Muscle layer of colon (tissue), 2 donors: ENCODE data around the gene RPAP3.

Source experiments
- H3K27ac ChIP-seq: one replicate; pipeline ENCODE4 v1.7.0; 2013; ENCODE audit warnings: low read depth, mild to moderate bottlenecking, low read length, moderate library complexity
- H3K27me3 ChIP-seq, 2 donors: one replicate each; pipeline ENCODE4 v1.7.0; 2013; ENCODE audit warnings: low read length in 2 of 2, mild to moderate bottlenecking in 2 of 2; ENCODE audit not compliant: insufficient read depth in 2 of 2, control insufficient read depth in 1 of 2
- H3K36me3 ChIP-seq: one replicate; pipeline ENCODE4 v1.7.0; 2013; ENCODE audit warnings: mild to moderate bottlenecking, low read length; ENCODE audit not compliant: insufficient read depth
- H3K4me1 ChIP-seq: one replicate; pipeline ENCODE4 v1.7.0; 2013; ENCODE audit warnings: mild to moderate bottlenecking, low read length; ENCODE audit not compliant: insufficient read depth
- H3K4me3 ChIP-seq, 2 donors: one replicate each; pipeline ENCODE4 v1.7.0; 2013; ENCODE audit warnings: low read length in 2 of 2, low read depth in 1 of 2, mild to moderate bottlenecking in 1 of 2, moderate library complexity in 1 of 2
- H3K9ac ChIP-seq: one replicate; pipeline ENCODE4 v1.7.0; 2013; ENCODE audit warnings: low read length
- H3K9me3 ChIP-seq: one replicate; pipeline ENCODE4 v1.7.0; 2013; ENCODE audit warnings: mild to moderate bottlenecking, low read length
- donor health status: abdominal sarcoma.
- donor health status: Adenocarcinoma of cecum.

Gene RPAP3

DNA sequence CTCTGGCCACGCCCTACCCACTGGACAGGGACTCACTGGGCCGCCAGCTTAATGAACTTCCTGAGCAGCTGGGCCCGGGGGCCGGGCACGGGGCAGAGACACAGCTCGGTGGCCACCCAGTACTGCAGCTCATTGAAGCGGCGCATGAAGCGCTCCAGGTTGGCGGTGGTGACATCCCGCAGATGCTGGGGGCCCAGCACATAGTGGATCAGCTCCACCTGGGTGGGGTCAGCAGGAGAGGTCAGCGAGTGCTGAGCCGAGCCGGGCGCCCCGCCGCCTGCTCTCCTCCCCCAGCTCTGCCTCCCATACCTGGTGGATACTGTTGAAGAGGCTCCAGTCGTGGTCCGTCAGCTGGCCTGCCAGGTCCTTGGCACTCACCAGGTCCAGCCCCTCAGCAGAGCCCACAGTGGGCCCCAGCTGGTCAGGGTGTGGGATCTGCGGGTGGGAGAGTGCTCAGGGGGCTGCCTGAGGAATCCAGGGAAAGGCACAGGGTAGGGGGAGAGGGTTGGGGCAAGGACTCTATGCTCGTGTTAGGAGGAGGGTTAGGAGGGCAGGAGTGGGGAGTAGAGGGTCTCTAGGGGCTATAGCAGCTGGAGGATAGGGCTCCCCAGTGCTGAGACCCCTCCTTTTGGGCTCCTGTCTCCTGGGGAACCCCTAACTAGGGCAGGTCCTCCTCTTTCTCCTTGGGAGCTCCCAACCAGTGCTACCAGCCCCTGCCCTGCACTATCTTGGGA lies 34.9 kb upstream of the RPAP3 start:
- Histone ChIP-seq H3K9me3 (no peaks in the 10 kb centered on the region), H3K9ac (no peak overlapping the region), H3K27ac (no peak overlapping the region), H3K27me3 (no peaks in the 10 kb centered on the region), H3K4me1 (peaks cover 23% of the 10 kb centered on the region), H3K36me3 (no peaks in the 10 kb centered on the region), H3K4me3 (no peak overlapping the region)

DNA sequence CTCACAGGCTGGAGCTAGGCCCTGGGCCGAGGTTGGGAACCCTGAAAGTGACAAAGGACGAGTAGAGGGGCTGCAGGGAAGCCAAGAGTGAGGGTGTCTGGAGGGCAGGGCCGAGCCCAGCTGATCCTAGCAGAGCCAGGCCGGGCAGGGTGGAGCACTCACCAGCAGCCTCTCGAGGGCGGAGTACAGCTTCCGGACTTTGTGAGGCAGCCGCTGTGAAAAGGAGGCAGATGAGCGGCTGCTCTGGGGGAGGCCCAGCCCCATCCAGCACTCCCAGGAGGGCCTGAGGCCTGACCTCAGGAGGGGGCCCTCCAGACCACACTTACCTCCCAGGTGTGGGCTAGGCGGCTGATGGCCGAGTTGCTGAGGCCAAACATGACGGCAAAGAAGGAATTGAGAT lies 34.1 kb upstream of the RPAP3 start:
- Histone ChIP-seq H3K4me3 (no peak overlapping the region), H3K27ac (no peak overlapping the region), H3K9ac (no peak overlapping the region), H3K27me3 (no peaks in the 10 kb centered on the region), H3K4me1 (peaks cover 31% of the 10 kb centered on the region), H3K9me3 (no peaks in the 10 kb centered on the region), H3K36me3 (no peaks in the 10 kb centered on the region)

DNA sequence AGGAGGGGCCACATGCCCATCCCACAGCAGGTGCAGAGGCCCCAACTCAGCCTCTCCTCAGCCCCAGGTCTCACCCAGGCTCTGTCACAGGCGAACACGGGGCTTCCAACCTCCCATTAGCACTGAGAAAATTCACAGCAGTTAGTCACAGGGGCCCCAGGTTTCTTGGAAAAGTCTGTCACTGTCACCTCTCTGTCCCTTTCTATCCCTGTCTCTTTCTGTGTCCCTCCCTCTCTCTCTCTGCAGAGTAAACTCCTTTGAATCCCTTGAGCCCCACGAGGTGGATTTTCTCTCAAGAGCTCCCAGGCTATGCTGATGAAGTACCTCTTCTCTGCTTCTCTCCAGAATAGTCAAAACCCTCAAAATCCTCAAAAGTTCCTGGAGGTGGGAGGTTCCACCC lies 33.5 kb upstream of the RPAP3 start:
- Histone ChIP-seq H3K4me1 (peaks cover 38% of the 10 kb centered on the region), H3K27me3 (no peaks in the 10 kb centered on the region), H3K9ac (no peak overlapping the region), H3K36me3 (no peaks in the 10 kb centered on the region), H3K4me3 (no peak overlapping the region), H3K27ac (no peak overlapping the region), H3K9me3 (no peaks in the 10 kb centered on the region)

DNA sequence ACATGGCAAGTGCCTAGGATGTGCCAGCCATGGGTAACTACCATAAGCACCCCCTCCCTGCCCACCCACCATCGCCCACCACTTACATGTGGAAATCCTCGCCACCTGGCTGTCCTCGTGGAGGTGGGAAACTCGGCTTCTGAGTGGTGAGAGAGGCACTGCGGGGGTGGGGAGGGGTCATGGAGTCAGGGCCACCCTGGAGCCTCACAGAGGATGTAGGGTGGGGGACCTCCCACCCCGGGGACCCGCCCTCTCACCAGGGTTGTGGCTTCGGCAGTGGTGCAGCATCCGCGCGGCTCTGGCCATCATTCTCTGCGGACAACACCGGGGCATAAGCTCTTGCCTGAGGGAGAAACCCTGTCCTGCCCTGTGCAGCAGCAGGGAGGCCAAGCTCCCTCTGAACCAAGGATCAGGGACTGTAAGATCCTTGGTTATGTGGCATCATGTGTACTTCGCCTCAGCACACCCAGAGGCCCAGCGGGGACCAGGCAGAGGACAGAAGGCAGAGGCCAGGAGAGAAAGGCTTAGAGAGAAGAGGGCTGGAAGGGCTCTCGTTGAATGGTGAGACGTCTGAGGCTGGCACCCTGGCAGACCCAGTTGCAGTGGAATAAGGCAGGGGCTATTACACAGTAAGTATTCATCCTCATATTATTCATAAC lies 32.2 kb upstream of the RPAP3 start:
- H3K9ac ChIP-seq = no peak overlapping the region
- no peaks in the 10 kb centered on the region for H3K9me3 ChIP-seq
- no peaks in the 10 kb centered on the region for H3K27me3 ChIP-seq
- no peak overlapping the region for H3K4me3 ChIP-seq
- peaks cover 46% of the 10 kb centered on the region for H3K4me1 ChIP-seq
- peak overlapping the region; percentile 81 for H3K27ac ChIP-seq
- H3K36me3 ChIP-seq = no peaks in the 10 kb centered on the region

DNA sequence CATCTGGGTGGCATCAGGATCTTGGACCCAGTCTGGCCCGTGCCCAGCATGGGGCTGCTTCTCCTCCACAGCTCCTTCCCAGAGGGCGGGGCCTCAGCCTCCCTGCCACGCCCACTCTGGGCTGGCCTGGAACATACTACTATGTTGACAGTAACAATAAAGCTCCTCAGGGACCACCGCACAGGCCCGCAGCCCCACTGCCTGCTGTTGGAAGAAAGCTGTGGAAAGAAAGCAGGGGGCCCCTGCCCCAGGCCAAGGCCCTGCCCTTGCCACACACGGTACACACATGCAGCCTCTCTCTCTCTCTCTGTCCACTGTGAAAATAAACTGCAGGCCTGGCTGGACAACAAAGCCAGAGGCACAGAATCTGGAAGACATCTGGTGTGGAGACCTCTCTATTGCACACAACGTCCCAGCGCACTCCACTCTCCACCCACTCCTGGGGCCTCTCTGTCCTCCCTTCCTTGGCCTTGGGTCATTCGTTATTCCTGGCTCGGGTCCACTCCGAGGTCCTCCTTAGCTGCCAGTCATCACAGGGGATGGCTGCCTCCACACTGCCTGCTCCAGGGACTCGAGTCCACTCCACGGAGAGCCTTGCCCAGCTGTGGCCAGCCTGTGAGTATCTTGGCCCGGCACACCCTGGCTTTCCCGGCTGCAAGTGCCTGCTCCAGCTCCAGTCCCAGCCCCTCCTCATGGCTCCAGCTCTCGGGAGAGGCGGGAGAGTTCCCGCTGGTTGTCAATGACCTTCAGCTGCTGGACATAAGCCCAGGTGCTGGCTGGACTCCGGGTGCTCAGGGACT lies 31.2 kb upstream of the RPAP3 start:
- no peak overlapping the region for H3K9ac ChIP-seq
- H3K9me3 ChIP-seq = no peaks in the 10 kb centered on the region
- no peaks in the 10 kb centered on the region for H3K27me3 ChIP-seq
- H3K27ac ChIP-seq = peak overlapping the region; percentile 81
- peak overlapping the region in 1 of 2 donors; percentile 38 for H3K4me3 ChIP-seq
- H3K4me1 ChIP-seq = peaks cover 46% of the 10 kb centered on the region
- no peaks in the 10 kb centered on the region for H3K36me3 ChIP-seq

DNA sequence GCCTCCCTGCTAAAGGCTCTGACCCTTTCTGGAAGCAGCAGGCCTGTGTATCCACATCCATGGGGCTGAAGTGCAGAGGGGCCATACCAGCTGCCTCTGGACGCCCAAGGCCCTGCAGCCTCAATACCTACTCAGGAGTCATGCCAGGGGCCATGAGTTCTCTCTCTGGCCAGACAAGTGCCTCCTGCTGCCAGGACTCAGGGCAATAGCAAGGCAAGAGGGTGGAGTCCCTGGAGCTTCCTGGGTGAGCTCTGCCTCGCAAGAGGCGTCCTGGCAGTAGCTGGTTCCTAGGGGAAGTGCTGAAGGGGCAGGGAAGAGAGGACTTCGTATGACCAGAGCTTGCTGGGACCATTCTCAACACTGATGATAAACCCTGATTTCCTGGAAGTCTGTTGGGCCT lies 30.4 kb upstream of the RPAP3 start:
- Histone ChIP-seq H3K36me3 (no peaks in the 10 kb centered on the region), H3K27ac (peak overlapping the region; percentile 81), H3K9ac (no peak overlapping the region), H3K9me3 (no peaks in the 10 kb centered on the region), H3K4me1 (peaks cover 46% of the 10 kb centered on the region), H3K4me3 (peak overlapping the region in 1 of 2 donors; percentile 38), H3K27me3 (no peaks in the 10 kb centered on the region)

DNA sequence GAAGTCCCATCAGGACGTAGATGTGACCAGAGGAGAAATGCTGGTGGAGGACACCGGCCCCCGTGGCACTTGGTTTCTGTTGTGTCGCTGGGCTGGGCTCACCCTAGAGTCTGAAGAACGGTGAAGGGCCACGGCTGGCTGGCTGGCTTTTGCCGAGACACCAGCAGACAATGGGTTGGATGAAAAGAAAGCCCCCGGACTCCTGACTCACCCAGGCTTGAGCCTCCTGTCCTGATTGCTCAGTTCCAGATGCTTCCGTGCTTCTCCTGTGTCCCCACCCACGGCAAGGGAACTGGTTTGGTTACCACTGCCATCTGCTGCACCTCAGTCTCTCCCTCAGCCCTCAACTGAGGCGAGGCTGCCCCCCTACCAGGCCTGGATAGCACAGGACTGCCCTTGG lies 29.8 kb upstream of the RPAP3 start:
- H3K9ac ChIP-seq = no peak overlapping the region
- H3K36me3 ChIP-seq = no peaks in the 10 kb centered on the region
- no peak overlapping the region for H3K4me3 ChIP-seq
- H3K9me3 ChIP-seq = no peaks in the 10 kb centered on the region
- H3K4me1 ChIP-seq = peaks cover 46% of the 10 kb centered on the region
- H3K27ac ChIP-seq = peak overlapping the region; percentile 81
- H3K27me3 ChIP-seq = no peaks in the 10 kb centered on the region

DNA sequence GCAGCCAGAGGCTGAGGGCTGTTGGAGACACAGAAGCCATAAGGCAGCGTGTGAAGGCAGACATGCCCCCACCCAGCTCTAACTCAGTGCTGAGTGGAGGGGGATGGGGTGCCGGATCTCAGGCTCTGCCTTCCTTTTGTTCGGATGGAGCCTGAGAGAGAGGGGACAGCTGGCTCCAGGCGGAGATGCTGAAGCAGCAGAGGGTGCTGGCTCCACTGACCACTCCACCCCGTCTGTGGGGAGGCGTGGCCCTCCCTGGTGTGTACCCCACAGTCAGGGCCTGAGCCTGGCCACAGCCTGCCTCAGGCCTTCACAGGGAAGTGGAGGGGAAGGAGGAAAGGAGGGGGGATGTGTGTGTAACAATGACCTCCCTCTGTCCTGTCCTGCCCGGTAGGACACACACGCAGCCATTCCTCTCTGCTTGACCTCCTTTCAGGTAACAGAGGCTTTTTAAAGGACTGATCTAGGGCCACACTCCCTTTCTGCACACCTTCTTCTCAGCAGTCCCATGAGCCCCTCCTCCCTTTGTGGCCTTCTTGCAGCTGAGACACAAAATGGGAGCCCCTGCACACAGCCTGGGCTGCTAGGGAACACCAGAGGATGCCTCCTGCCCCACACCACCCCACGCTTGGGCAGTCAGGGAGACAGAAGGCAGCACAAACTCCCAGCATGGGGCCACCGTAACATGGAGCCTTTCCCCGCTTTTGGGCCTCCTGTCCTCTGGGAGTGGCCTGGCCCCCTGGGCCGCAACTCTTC lies 29.1 kb upstream of the RPAP3 start:
- peak overlapping the region; percentile 42 for H3K27ac ChIP-seq
- no peaks in the 10 kb centered on the region for H3K9me3 ChIP-seq
- peaks cover 46% of the 10 kb centered on the region for H3K4me1 ChIP-seq
- no peak overlapping the region for H3K9ac ChIP-seq
- no peaks in the 10 kb centered on the region for H3K36me3 ChIP-seq
- no peak overlapping the region for H3K4me3 ChIP-seq
- no peaks in the 10 kb centered on the region for H3K27me3 ChIP-seq

DNA sequence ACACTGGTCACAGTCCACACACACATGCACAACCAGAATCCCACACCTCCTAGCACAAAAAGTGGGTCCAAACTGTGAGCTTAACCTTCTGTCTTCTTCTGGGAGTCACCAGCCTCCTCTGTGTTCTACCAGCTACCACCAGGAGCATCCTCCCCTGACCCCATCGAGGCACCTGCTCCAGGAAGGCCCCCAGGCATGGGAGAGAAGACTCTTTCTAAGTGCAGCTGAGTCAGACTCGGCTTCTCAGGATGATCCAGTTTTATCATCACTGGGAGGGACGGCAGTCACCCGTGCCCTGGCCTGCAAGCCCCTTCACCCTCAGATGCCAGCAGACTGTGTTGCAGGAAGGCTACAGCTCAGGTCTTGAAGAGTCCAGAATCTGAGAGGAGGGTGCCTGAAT lies 27.3 kb upstream of the RPAP3 start:
- Histone ChIP-seq H3K27me3 (no peaks in the 10 kb centered on the region), H3K9me3 (no peaks in the 10 kb centered on the region), H3K36me3 (no peaks in the 10 kb centered on the region), H3K4me1 (peaks cover 46% of the 10 kb centered on the region), H3K9ac (no peak overlapping the region), H3K4me3 (no peak overlapping the region), H3K27ac (no peak overlapping the region)

DNA sequence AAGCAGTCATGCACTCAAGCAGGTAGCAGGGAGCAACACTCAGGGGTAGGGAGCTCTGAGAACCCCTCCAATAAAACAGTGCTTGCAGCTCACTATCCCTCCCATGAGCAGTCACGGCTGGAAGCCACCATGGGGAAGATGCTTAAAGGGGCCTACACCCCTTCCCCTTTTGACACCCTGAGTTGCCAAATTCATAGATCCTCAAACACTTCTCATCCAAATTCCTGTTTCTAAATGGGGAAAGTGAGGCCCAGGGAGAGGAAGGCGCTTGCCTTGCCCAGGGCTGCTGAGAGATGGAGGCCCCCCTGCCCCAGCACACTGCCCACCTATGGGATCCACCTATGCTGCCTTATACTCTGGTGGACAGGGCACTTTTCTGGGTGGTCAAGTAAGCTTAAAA lies 26.7 kb upstream of the RPAP3 start:
- peaks cover 40% of the 10 kb centered on the region for H3K4me1 ChIP-seq
- no peak overlapping the region for H3K4me3 ChIP-seq
- H3K36me3 ChIP-seq = no peaks in the 10 kb centered on the region
- no peaks in the 10 kb centered on the region for H3K27me3 ChIP-seq
- H3K9me3 ChIP-seq = no peaks in the 10 kb centered on the region
- H3K27ac ChIP-seq = no peak overlapping the region
- H3K9ac ChIP-seq = no peak overlapping the region

DNA sequence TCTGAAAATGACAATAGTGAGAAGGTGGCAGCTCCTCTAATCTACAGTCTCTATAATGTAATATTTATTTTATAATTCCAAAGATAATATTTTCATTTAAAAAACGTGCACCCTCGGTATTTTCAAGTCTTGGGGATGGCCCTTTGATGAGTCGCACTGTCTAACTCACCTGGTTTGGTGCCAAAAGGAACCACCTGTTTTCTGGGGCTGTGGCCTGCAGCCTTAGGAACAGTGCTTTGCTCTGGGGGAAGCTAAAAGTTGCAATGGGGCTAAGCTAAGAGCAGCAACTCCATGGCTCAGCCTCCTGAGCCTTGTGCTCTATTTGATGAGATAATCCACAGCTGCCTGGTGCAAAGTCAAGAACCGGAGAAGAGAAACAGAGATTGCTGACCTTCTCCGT lies 25.9 kb upstream of the RPAP3 start:
- no peaks in the 10 kb centered on the region for H3K27me3 ChIP-seq
- H3K4me3 ChIP-seq = no peak overlapping the region
- H3K9me3 ChIP-seq = no peaks in the 10 kb centered on the region
- no peaks in the 10 kb centered on the region for H3K36me3 ChIP-seq
- peaks cover 33% of the 10 kb centered on the region for H3K4me1 ChIP-seq
- H3K9ac ChIP-seq = no peak overlapping the region
- no peak overlapping the region for H3K27ac ChIP-seq
